Measurements from ENCODE around the gene WDR53.
A peak's percentile ranks its signal among the peaks of the same experiment; 100 is the strongest.

WDR53 gene

GRCh38 chr3:196563721-196564225 lies 4.6 kb downstream of the WDR53 start:
- no peak overlapping the region for H3K27ac ChIP-seq
- no peaks in the 10 kb centered on the region for H3K36me3 ChIP-seq (replicated peaks)
- DNase-seq = peak; percentile 14
- no peak overlapping the region for H3K4me3 ChIP-seq (ENCODE audit: low read depth, low read length)
- H3K27me3 ChIP-seq (replicated peaks) = no peaks in the 10 kb centered on the region
- in situ Hi-C loops (cut with HindIII; ENCODE audit: low pct_ligation_motif_present, low sequenced_read_pairs) = no loop called here
- TF ChIP-seq CTCF (IDR thresholded peaks at IDR 0.05; ENCODE audit: low read depth, low read length, missing control alignments) = no peak

- no peak overlapping the region for H3K27ac ChIP-seq
- no peaks in the 10 kb centered on the region for H3K36me3 ChIP-seq (replicated peaks)
- DNase-seq = no peak
- in situ Hi-C loops (cut with HindIII; ENCODE audit: low pct_ligation_motif_present, low sequenced_read_pairs) = no loop called here
- H3K27me3 ChIP-seq (replicated peaks) = no peaks in the 10 kb centered on the region
- no peak overlapping the region for H3K4me3 ChIP-seq (ENCODE audit: low read depth, low read length)
- TF ChIP-seq CTCF (IDR thresholded peaks at IDR 0.05; ENCODE audit: low read depth, low read length, missing control alignments) = no peak
Measured at GRCh38 chr3:196559826-196560225, 8.5 kb downstream of the WDR53 start.

- in situ Hi-C loops (cut with HindIII; ENCODE audit: low pct_ligation_motif_present, low sequenced_read_pairs) = no loop called here
- no peaks in the 10 kb centered on the region for H3K27me3 ChIP-seq (replicated peaks)
- H3K4me3 ChIP-seq (ENCODE audit: low read depth, low read length) = no peak overlapping the region
- H3K27ac ChIP-seq = no peak overlapping the region
- no peak for DNase-seq
- TF ChIP-seq CTCF (IDR thresholded peaks at IDR 0.05; ENCODE audit: low read depth, low read length, missing control alignments) = no peak
- H3K36me3 ChIP-seq (replicated peaks) = peaks cover 2% of the 10 kb centered on the region
Measured at GRCh38 chr3:196558476-196558875, 9.9 kb downstream of the WDR53 start.

- TF ChIP-seq CTCF (IDR thresholded peaks at IDR 0.05; ENCODE audit: low read depth, low read length, missing control alignments) = no peak
- Histone ChIP-seq H3K27ac (no peak overlapping the region), H3K4me3 (ENCODE audit: low read depth, low read length) (no peak overlapping the region), H3K36me3 (replicated peaks) (peaks cover 2% of the 10 kb centered on the region), H3K27me3 (replicated peaks) (no peaks in the 10 kb centered on the region)
- in situ Hi-C loops (cut with HindIII; ENCODE audit: low pct_ligation_motif_present, low sequenced_read_pairs) = no loop called here
- no peak for DNase-seq
Measured at GRCh38 chr3:196557236-196557635, 11.1 kb downstream of the WDR53 start.

- H3K27ac ChIP-seq = no peak overlapping the region
- peaks cover 2% of the 10 kb centered on the region for H3K36me3 ChIP-seq (replicated peaks)
- no peak for DNase-seq
- H3K27me3 ChIP-seq (replicated peaks) = no peaks in the 10 kb centered on the region
- no peak for TF ChIP-seq CTCF (IDR thresholded peaks at IDR 0.05; ENCODE audit: low read depth, low read length, missing control alignments)
- in situ Hi-C loops (cut with HindIII; ENCODE audit: low pct_ligation_motif_present, low sequenced_read_pairs) = no loop called here
- no peak overlapping the region for H3K4me3 ChIP-seq (ENCODE audit: low read depth, low read length)
Measured at GRCh38 chr3:196555295-196555694, 13.1 kb downstream of the WDR53 start.

GRCh38 chr3:196554205-196554604 lies 14.1 kb downstream of the WDR53 start:
- DNase-seq = no peak
- in situ Hi-C loops (cut with HindIII; ENCODE audit: low pct_ligation_motif_present, low sequenced_read_pairs) = no loop called here
- Histone ChIP-seq H3K36me3 (replicated peaks) (peaks cover 2% of the 10 kb centered on the region), H3K27ac (no peak overlapping the region), H3K4me3 (ENCODE audit: low read depth, low read length) (no peak overlapping the region), H3K27me3 (replicated peaks) (no peaks in the 10 kb centered on the region)
- no peak for TF ChIP-seq CTCF (IDR thresholded peaks at IDR 0.05; ENCODE audit: low read depth, low read length, missing control alignments)
